HTERT RPE-1 (cell line): Measurements from ENCODE around the gene SPTBN4.
"Not testable (repeated sequence)": the region's sequence is repeated elsewhere in the genome, so short reads cannot be mapped to it uniquely, and the experiment has no call there.

Source experiments
- in situ Hi-C: fragments of 300-500 bp; cut with MboI; formaldehyde crosslinking; loops from 4 replicates; pipeline ENCODE4 v1.14.3; 2020; ENCODE audit warnings: low sequenced_read_pairs

SPTBN4 gene

GRCh38 chr19:40585241-40585981, 118.6 kb downstream of the SPTBN4 start:
- in situ Hi-C loops, result no loop called here

GRCh38 chr19:40585982-40586422, 119.2 kb downstream of the SPTBN4 start:
- in situ Hi-C loops, result no loop called here

GRCh38 chr19:40586611-40587010, 119.8 kb downstream of the SPTBN4 start:
- in situ Hi-C loops, result no loop called here

DNA sequence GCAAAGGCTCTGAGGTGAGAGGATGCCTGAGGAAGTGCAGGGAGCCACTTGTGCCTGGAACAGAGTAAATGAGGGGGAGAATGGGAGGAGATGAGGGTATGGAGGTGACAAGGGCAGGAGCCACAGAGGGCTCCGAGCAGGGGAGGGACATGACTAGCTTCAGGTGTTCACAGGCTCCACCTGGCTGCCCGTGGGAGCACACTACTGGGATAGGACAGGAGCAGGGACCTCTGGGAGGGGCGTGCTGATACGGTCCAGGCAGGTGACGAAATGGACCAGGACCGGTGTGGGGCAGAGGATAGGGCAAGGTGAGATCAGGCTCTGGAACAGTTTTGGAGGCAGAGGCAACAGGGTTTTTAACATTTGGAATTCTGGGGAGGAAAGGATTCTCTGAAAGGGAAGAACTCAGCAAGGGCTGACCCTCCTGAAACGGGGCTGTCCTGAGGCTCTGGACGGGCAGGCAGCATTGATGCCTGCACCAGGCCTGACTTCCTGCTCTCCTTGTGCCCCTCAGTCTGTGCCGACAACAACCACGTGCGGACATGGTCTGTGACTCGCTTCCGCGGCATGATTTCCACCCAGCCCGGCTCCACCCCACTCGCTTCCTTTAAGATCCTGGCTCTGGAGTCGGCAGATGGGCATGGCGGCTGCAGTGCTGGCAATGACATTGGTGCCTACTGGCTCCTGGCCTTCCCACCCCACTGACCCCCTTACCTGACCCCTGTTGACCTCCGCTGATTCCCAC, 121.5 kb downstream of the SPTBN4 start:
- in situ Hi-C loops, result no loop called here

GRCh38 chr19:40588926-40589569, 122.2 kb downstream of the SPTBN4 start:
- in situ Hi-C loops, result no loop called here

DNA sequence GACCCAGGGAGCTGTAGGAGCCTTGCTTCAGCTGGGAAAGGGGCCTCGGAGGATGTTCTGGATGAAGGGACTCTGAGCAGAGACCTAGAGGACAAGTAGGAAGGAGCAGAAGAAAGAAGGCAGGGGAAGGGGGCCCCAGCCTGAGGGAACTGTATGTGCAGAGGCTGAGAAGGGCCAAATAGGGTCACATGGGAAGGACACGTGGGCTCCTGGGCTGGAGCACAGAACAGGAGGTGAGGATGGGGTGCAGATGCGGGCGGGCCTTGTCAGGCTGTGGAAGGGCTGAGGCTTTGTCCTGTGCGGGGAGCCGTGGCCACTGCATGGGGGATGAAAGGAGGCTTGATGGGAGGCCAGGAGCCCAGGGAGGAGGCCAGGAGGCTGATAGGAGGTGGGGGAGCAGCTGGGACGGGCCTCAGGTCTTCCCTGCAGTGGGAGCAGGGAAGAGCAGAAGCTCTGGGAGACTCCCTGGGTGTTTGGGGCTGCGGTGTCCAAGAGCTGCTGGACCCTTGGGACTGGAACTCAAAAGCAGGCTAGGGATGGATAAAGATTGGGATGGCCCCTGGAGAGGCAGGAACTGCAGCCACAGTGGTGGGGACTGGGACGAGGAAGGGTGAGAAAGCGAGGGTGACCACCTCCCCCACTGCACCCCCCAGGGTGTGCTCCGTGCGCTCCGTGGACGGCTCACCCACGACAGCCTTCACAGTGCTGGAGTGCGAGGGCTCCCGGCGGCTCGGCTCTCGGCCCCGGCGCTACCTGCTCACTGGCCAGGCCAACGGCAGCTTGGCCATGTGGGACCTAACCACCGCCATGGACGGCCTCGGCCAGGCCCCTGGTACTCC, 123.0 kb downstream of the SPTBN4 start:
- in situ Hi-C loops, result no loop called here

- in situ Hi-C loops, result no loop called here
Observed at GRCh38 chr19:40590464-40591265, 123.9 kb downstream of the SPTBN4 start.

GRCh38 chr19:40591724-40592123, 124.9 kb downstream of the SPTBN4 start:
- in situ Hi-C loops, result not testable (repeated sequence)

DNA sequence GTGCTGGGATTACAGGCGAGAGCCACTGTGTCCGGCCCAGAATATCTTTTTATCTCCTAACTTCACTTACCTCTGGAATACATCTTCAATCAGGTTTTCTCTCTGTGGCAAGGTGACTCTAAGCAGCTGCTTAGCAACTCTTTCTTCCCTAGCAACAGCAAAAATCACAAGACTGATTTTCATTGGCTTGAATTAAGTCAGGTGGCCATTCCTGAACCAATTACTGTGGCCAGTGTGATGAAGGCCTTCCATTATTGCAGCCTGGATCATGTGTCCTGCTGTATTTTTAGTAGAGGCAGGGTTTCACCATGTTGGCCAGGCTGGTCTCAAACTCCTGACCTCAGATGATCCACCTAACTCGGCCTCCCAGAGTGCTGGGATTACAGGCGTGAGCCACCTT, 125.4 kb downstream of the SPTBN4 start:
- in situ Hi-C loops, result no loop called here

GRCh38 chr19:40594255-40594654, 127.5 kb downstream of the SPTBN4 start:
- in situ Hi-C loops, result no loop called here

DNA sequence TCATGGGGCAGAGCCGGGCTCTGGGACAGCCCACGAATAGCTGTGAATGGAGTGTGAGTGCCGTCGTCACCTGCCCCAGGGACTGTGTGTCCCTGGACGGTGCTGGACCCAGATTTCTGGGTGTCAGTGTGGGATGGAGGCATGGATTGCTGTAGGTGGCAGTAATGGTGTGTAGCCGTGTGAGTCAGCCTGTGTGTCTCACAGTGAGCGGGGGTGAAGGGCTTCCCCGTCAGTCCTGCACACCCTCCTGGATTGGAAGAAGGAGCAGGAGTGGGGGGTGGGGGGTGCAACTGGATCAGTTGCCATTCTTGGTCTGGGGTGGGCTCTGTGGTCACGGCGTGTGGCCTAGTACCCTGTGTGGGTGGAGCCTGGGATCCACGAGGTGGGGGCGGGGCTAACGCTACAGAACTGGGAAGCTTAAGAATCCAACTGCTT, 127.9 kb downstream of the SPTBN4 start:
- in situ Hi-C loops, result no loop called here

DNA sequence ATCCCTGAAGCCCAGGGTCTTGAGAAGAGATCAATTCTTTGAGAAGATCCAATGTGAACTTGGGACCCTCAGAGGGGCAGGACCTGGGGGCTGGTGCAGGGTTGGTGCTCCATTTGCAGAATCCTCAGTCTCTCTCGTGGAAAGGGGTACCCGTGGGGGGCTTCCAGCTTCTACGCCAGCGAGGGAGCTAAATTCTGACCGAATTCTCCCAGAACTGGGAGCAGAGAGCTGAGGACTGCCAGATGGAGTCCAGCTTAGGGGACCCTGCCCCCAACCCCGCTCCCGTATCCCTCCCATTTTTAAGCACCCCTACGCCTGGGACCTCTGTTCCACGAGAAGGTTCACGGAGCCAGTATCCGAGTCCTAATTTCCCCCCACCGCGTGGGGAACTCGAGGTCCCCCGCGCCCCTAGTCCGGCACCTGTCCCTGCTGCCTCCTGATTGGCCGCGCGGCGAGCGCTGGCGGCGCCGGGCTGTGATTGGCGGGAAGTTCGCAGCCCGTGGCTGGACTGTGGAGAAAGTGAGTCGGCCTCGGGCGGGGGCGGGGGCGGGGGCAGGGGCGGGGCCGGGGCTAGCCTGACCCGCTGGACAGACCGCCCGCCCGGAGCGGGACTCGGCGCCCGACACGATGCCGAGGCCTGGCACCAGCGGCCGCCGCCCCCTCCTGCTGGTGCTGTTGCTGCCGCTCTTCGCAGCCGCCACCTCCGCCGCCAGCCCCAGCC, 130.0 kb downstream of the SPTBN4 start:
- in situ Hi-C loops, result no loop called here

GRCh38 chr19:40597329-40597838, 130.6 kb downstream of the SPTBN4 start:
- in situ Hi-C loops, result no loop called here

GRCh38 chr19:40598121-40598917, 131.5 kb downstream of the SPTBN4 start:
- in situ Hi-C loops, result no loop called here

DNA sequence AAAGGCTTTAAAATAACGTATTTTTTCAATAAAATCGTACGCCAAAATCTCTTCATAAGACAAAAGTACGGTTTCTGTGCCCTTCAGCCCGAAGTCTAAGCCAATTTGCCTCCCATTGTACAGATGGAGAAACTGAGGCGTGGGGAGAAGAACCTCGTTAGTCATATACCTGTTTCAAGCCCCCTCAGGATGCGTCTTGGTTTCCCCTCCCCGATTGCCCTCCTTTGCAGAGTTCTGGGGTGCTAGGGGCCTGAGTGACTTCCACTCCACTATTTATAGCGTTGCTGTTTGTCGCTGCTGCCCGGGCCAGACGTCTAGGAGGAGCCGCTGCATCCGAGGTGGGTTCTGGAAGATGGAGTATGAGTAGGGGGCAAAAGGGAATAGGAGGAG, 132.1 kb downstream of the SPTBN4 start:
- in situ Hi-C loops, result no loop called here

GRCh38 chr19:40599331-40599901, 132.6 kb downstream of the SPTBN4 start:
- in situ Hi-C loops, result no loop called here

DNA sequence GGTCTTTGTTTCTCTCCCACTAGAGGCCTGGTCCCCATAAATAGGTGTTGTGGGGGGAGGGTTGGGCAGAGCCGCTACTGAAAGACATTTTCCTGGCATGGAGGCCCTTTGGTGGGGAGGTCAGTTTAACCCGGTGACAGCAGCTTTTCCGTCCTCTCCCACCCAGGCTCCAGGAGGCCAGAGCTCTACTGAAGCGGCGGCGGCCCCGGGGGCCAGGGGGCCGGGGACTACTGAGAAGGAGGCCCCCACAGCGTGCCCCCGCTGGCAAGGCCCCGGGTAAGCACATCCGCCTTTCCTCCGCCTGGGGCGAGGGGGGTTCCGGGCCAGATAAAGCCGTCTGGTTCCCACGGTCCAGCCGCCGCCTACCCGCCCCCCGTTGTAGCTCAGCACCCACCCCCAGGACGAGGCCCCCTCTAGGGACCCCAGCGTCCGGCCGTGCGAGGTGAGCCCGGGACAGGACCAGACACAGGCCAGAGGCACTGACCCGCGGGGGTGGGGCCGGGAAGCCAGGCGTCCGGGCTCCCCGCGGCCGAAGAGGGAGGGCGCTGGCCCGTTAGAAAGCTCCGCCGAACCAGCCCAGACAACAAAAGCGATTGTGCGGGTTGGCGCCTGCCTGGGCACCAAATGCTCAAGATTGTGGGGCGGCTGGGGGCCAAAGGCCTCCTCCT, 133.2 kb downstream of the SPTBN4 start:
- in situ Hi-C loops, result no loop called here
